ENCODE results near the gene MRPL33.

- TF ChIP-seq CTCF (IDR thresholded peaks at IDR 0.05): no peak
- no peak for TF ChIP-seq EP300 (IDR thresholded peaks at IDR 0.05; ENCODE audit: borderline replicate concordance in 1 of 2, low read depth in 1 of 2, low read length in 1 of 2)
- no peak for TF ChIP-seq ZBTB33 (IDR thresholded peaks at IDR 0.05; ENCODE audit: borderline replicate concordance, low read depth)
- TF ChIP-seq FOXM1 (IDR thresholded peaks at IDR 0.05; ENCODE audit: low read depth): no peak
- no peak for TF ChIP-seq EZH2phosphoT487 (IDR thresholded peaks at IDR 0.05; ENCODE audit: borderline replicate concordance, low read depth)
- TF ChIP-seq POLR2AphosphoS5 (IDR thresholded peaks at IDR 0.05; ENCODE audit: low read depth, low read length): no peak
- no peak for TF ChIP-seq TCF12 (IDR thresholded peaks at IDR 0.05)
Observed at GRCh38 chr2:27805180-27805579, 33.7 kb downstream of the MRPL33 start.

Data from SK-N-SH (cell line).